ENCODE data around the gene ZNF593. TPM values are rescaled to one million over a fixed set of nuclear protein-coding genes. Genes with fewer than 3 reads are reported as not detected.

ZNF593 gene
- total and polyA plus RNA-seq, 9 of the 15 experiments (the other 6 are each of a cell fraction or from before 2014, with no cell fraction given) = 9.8 to 334 (median 48.2) TPM

- TF ChIP-seq GTF3C2 (IDR thresholded peaks at IDR 0.05; ENCODE audit: borderline replicate concordance, extremely low read depth, insufficient read length) (no peak), ZFP1 (CRISPR knock-in tag; IDR thresholded peaks at IDR 0.05) (no peak), BCL6 (CRISPR knock-in tag; IDR thresholded peaks at IDR 0.05) (peak; percentile 59; the same call in 1 of the 2 replicates), DDX20 (tag; IDR thresholded peaks at IDR 0.05; ENCODE audit: low read depth) (peak; percentile 73; the same call in 1 of the 2 replicates), ZHX1 (conservative IDR thresholded peaks at IDR 0.05; ENCODE audit: low read length) (no peak), ZNF197 (CRISPR knock-in tag; IDR thresholded peaks at IDR 0.05; ENCODE audit: low read depth) (peak; percentile 35; the same call in 1 of the 2 replicates), NR0B1 (IDR thresholded peaks at IDR 0.05; ENCODE audit: partially characterized antibody) (no peak), JUND (IDR thresholded peaks at IDR 0.05; ENCODE audit: borderline replicate concordance, low read depth, low read length) (no peak), JUND (tag; IDR thresholded peaks at IDR 0.05; ENCODE audit: borderline replicate concordance, low read depth, low read length) (no peak), ZNF24 (IDR thresholded peaks at IDR 0.05) (no peak), NR2C1 (IDR thresholded peaks at IDR 0.05) (no peak), NR2C1 (tag; IDR thresholded peaks at IDR 0.05) (peak; percentile 47; the same call in 1 of the 2 replicates), HINFP (tag; conservative IDR thresholded peaks at IDR 0.05; ENCODE audit: low read depth) (0 out of 2 replicates have a peak, but pooled peaks have one; percentile 18)
Measured at GRCh38 chr1:26129778-26130177, 39.9 kb upstream of the ZNF593 start (continued).
